Measurements from ENCODE around the gene LMF1.

DNA sequence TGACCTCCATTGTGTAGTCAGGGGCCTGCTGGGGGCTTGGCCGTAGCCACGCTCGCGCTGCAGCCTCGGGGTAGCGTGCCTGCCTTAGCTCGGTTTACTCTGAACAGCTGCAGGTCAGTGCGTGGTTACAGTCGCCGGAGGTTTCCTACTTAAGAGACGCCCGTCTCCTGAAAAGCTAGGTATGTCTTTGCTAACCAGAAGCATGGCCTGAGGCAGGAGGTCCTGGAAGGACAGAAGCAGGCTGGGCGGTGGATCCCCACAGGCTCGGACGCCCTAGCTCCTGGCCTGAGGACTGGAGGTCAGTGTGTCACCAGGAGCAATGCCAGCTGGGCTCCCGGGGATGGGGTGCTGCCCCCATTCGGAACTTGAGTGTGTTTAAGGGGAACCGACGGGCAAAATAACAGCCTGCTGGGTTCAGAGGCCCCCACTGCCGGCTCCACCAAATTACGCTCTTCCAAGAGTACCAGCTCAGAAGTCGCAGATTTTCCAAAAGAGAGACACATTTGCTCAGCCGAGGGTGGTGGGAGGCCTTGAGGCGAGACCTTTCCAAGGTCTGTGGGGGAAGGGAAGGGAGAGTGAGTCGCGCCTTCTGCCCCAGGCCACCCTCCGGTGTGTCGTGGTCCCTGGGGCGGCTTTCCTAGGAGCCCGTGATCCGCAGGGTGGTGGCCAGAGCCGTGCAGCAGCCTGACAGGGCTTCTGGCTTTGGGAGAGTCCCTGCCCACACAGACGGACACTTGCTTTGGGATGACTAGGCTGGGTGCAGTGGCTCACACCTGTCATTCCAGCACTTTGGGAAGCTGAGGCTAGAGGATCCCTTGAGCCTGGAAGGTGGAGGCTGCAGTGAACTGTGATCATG lies 166.4 kb downstream of the LMF1 start:
- TF ChIP-seq YY1 (IDR thresholded peaks at IDR 0.05; ENCODE audit: insufficient read depth, insufficient read length) (no peak), SUZ12 (IDR thresholded peaks at IDR 0.05; ENCODE audit: extremely low read depth, insufficient read depth, insufficient read length) (no peak), ZNF274 (IDR thresholded peaks at IDR 0.05; ENCODE audit: low read depth, low read length) (no peak)
